HG02759 (cell line): ENCODE data around the gene SPDYE1.

Experiments
- ATAC-seq: cut with Tn5 transposase; IDR thresholded peaks from one replicate; pipeline ENCODE4 v1.9.1; 2021; ENCODE audit warnings: mild to moderate bottlenecking, moderate library complexity; ENCODE audit not compliant: unreplicated experiment

Gene SPDYE1

GRCh38 chr7:44042221-44042620 lies 44.5 kb downstream of the SPDYE1 start:
- no peak for ATAC-seq

- no peak for ATAC-seq
Observed at GRCh38 chr7:44043902-44044301, 46.2 kb downstream of the SPDYE1 start.

GRCh38 chr7:44044315-44045225 lies 46.9 kb downstream of the SPDYE1 start, which contains the start of gene DBNL:
Gene DBNL (plus strand): TSS chr7:44044702. CDS start chr7:44044738, 36 bp downstream.
- ATAC-seq: peak; percentile 66

GRCh38 chr7:44045226-44046014 lies 47.7 kb downstream of the SPDYE1 start:
- ATAC-seq: peak; percentile 12

- peak; percentile 65 for ATAC-seq
Observed at GRCh38 chr7:44046321-44047061, 48.8 kb downstream of the SPDYE1 start.

GRCh38 chr7:44048031-44048795 lies 50.5 kb downstream of the SPDYE1 start:
- ATAC-seq: no peak

GRCh38 chr7:44050121-44050914 lies 52.6 kb downstream of the SPDYE1 start:
- ATAC-seq: no peak

GRCh38 chr7:44050915-44051560 lies 53.3 kb downstream of the SPDYE1 start:
- ATAC-seq: no peak

GRCh38 chr7:44051611-44052220 lies 54.0 kb downstream of the SPDYE1 start:
- no peak for ATAC-seq

- ATAC-seq: no peak
Observed at GRCh38 chr7:44052771-44053365, 55.2 kb downstream of the SPDYE1 start.

- no peak for ATAC-seq
Observed at GRCh38 chr7:44056681-44057080, 59.0 kb downstream of the SPDYE1 start.

- ATAC-seq: no peak
Observed at GRCh38 chr7:44057181-44057848, 59.6 kb downstream of the SPDYE1 start.

GRCh38 chr7:44057849-44058758 lies 60.4 kb downstream of the SPDYE1 start:
- ATAC-seq: no peak

- ATAC-seq: peak; percentile 18
Observed at GRCh38 chr7:44058759-44059218, 61.1 kb downstream of the SPDYE1 start.

GRCh38 chr7:44059219-44060090 lies 61.8 kb downstream of the SPDYE1 start:
- ATAC-seq: peak; percentile 88
